T-helper 2 cell treated with Interferon-gamma antibody and Interleukin-4, amounts not matched to agents 100 ng/mL and 5 ng/mL, for 36 hours (primary cell): Measurements from ENCODE around the gene CREB3. TPM values are rescaled to one million over a fixed set of nuclear protein-coding genes. Genes with fewer than 3 reads are reported as not detected.

ENCODE experiments used
- intact Hi-C: fragments of 100-400 bp; cut with micrococcal nuclease; formaldehyde crosslinking; loops from one replicate; pipeline ENCODE4 v1.15.1; 2023
- total RNA-seq: library from RNA; stranded (reverse); gene quantifications from 2 replicates; pipeline ENCODE4 v1.2.3, GENCODE V29; 2022

CREB3 gene
- 18.0 and 19.9 TPM in 2 replicates for total RNA-seq

GRCh38 chr9:35732185-35732799, at the start of gene CREB3, which contains the start of gene TLN1:
CREB3 (plus strand) TSS chr9:35732666; CDS start chr9:35732773, 107 bp downstream.
TLN1 (minus strand) TSS chr9:35732195; CDS start chr9:35725694, 6,501 bp downstream.
- intact Hi-C loops, result loop anchor here (1.0 to 5.0 kb wide), 8 partner anchors 17 to 1210 kb away; partner anchors contain the start of genes CCDC107, DNAJB5, ENHO and FAM221B

DNA sequence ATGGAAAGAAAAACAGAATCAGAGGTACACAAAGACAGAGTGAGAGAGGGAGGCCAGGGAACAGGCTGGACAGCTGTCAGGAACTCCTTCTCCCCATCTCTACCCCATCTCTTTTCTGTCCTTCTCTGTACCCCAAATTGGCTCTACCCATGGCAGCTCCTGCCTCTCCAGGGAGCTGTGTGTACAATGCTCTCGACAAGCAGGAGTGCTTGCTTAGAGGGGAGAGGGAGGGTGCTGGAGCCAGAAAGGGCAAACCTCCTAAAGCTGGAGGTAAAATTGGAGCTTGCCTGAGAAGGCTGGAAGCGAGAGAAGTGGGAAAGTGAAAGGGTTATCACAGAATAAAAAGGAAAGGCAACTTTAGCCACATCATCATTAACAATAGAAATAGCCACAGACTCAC, 49.1 kb upstream of the CREB3 start:
- intact Hi-C loops, result no loop called here

DNA sequence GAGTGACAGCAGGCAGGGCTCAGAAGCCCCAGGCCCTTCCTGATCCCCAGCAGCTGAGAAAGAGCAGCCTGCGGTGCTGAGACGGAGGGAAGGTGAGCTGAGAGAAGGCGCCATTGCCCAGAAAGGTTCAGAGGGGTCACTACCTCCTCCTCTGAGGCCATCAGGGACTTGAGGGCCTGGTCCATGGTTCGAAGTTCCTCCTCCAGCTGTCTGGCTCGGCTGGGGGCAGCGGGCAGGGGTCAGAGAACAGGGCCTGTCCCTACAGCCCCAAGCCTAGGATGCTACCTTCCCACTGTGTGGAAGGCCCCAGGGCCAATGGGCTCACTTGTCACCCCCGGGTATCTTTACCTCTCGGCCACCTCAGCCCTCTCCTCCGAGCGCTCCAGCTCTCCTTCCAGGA, 47.5 kb upstream of the CREB3 start:
- intact Hi-C loops, result no loop called here

DNA sequence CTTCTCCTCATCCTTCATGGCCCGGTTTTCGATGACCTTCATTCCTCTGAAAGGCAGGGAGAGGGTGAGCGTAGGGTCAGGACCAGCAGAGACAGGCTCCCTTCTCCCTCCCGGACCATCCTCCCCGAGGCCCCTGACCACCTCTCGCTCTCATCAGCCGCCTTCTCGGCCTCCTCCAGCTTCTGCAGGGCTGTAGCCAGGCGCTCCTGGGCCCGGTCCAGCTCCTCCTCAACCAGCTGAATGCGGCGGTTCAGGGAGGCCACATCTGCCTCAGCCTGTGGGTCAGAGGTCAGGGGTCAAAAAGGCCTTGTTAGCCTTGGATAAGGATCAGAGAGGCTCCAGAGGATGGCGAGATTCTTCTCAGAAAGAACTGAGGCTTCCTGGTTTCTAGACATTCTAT, 47.0 kb upstream of the CREB3 start:
- intact Hi-C loops, result no loop called here

GRCh38 chr9:35686222-35687203, 46.0 kb upstream of the CREB3 start:
- intact Hi-C loops, result no loop called here

GRCh38 chr9:35687306-35687705, 45.2 kb upstream of the CREB3 start:
- intact Hi-C loops, result no loop called here

DNA sequence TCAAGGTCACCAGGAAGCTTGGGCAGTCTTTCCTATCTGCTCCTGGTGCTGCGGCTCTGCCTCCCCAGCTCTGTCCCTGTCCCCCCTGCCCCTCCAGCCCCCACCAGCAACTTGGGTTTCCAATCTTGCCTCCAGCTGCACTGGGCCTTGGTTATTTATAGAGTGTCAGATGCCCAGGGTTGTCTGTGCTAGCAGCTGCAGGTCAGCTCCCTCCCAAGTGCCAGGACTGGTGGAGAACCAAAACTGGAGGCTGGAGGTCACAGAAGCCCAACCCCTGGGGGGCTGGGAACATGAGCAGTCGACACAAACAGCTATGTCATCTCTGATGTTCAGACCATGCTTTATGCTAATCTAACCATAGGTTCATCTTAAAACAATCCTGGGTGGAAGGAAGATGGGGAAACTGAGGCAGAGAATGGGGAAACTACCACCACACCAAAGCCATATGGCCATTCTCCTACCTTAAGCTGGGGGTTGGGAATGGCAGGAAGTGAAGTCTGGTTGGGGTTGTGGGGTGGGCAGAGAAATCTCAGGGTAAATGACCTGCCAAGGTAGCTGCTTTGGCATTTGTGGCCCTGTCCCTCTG, 44.4 kb upstream of the CREB3 start:
- intact Hi-C loops, result no loop called here

GRCh38 chr9:35688558-35689541, 43.6 kb upstream of the CREB3 start:
- intact Hi-C loops, result no loop called here

GRCh38 chr9:35689542-35690293, 42.7 kb upstream of the CREB3 start, which contains the start of gene TPM2:
TPM2 (minus strand) TSS chr9:35689925; CDS start chr9:35689817, 108 bp downstream.
- intact Hi-C loops, result loop anchor here (5.0 kb wide), 1 partner anchor 42 kb away; no protein-coding TSS in a partner anchor

- intact Hi-C loops, result loop anchor here (5.0 kb wide), 1 partner anchor 43 kb away; no protein-coding TSS in a partner anchor
Observed at GRCh38 chr9:35690294-35690613, 42.2 kb upstream of the CREB3 start.

GRCh38 chr9:35690614-35691333, 41.7 kb upstream of the CREB3 start:
- intact Hi-C loops, result loop anchor here (5.0 kb wide), 1 partner anchor 43 kb away; no protein-coding TSS in a partner anchor

DNA sequence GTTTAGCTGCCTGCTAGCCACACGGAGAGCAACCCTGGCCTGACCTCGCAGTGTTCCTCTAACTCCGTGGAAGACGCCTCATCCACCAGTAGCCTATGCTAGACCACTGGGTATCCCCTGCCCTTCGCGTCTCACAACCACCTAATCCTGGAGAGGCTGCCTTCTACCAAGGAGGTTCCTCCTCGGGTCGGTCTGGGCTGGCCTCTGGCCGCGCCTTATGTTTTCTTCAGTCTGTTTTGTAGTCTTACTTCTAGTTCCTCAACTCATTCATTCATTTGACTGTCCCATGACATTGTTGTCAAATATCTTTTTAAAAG, 41.2 kb upstream of the CREB3 start:
- intact Hi-C loops, result loop anchor here (5.0 kb wide), 1 partner anchor 44 kb away; no protein-coding TSS in a partner anchor

DNA sequence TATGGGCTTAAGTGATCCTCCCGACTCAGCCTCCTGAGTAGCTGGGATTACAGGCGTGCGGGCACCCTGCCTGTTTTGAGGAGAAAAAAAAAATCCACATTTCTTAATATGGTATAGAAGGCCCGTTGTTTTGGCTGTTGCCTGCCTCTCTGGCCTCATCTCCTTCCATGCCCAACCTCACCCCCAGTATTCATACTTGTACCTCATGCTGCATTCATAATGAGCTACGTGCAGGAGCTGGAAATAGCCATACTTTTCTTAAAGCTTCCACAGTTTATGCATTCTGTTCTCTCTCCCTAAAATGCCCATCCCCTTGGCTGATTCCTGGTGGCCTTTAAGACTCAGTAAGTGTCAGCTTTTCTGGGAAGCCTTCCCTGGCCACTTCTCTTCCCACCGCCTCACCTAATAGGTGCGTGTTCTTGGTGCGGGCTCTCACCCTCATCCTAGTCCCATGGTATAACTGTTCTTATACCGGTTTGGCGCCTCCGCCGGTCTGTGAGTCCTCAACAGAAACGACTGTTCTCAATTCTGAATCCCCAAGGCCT, 40.6 kb upstream of the CREB3 start:
- intact Hi-C loops, result loop anchor here (5.0 kb wide), 1 partner anchor 45 kb away; no protein-coding TSS in a partner anchor

DNA sequence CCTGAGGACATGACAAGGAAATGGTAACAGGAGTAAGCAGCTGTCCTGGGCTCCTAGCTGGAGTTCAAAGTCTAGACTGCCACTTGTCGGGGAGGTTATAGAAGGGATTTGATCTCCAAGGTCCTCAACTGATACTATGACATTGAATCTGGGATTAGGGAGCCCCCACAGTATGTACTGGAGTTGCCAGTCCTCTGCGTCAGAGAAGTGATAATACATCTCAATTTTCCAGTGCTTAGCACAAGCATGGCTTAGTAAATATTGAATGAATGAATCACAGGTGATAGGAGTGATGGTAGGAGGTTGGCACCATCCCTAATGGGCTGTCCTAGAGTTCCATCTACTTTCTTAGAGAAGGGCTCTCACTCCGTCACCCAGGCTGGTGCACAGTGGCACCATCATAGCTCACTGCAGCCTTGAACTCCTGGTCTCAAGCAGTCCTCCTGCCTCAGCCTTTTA, 36.5 kb upstream of the CREB3 start:
- intact Hi-C loops, result loop anchor here (2.0 kb wide), 2 partner anchors 33 to 37 kb away; partner anchors contain the start of genes CCDC107 and RMRP

DNA sequence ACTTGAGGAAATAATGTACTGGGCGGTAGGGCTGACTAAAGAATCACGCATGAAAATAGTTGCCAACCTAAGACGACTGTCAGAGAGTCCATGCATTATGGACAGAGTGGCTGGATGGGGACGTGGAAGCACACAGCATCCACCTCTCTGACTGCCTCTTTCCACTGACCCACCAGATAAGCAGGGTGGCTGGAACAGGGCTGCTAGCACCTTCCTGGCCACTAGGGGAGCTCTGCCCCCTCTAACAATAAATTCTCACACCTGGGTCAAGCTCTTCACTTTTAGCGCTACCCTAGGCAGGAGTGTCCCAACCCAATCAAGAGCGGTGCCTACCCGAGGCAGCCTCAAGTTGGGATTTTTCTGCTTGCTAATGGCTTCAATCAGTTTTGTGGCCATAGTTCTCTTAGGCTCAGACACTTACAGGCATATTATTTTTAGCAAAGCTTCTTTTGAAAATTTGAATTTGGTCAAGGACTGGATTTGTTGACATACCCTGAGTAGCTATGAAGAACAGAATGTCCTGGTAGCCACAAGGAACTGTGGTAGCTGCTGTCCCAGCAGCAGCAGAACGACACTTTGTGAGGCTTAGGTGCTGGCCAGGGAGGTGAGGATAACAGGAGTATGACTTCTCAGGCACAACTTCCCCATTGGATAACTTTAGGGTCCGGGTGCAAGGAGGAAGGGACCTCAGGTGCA, 35.8 kb upstream of the CREB3 start:
- intact Hi-C loops, result loop anchor here (2.0 kb wide), 2 partner anchors 32 to 38 kb away; partner anchors contain the start of genes CCDC107 and RMRP

DNA sequence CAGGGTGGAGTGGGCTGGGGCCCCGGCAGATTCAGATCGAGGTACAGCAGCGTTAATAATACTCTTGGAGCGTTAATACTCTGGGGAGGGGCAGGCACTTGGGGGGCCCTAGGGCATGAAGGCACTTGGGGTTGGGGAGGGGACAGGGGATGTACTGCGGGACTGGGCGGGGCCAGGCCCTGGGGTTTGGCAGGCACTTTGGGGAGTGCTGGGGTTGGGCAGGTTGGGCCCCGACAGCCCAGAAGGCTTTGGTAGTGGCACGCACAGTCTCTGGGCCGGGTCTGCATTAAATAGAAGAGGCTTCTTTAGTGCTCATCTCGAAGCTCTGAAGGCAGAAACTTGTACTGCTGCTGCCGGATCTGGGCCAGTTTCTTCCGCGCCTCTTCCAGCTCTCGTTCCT, 35.0 kb upstream of the CREB3 start:
- intact Hi-C loops, result loop anchor here (2.0 kb wide), 2 partner anchors 31 to 39 kb away; partner anchors contain the start of genes CCDC107 and RMRP

DNA sequence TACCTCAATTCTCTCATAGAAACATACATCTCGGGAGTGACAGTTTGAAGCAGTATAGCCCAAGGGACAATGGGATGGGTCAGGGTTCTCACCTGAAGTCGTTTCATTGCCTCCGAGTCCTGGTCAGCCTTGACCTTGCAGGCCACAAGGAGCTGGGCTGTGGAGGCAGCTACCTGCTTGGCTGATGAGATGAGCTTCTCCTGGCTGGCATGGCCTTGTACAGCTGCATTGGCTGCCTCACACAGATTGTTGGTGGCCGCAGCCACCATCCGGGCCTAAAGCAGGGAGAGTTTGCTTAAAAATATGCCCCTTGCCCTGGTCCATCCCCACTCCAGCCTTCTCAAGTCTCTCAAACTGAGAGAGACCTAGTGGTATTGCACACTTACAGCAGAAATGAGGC, 34.2 kb upstream of the CREB3 start:
- intact Hi-C loops, result no loop called here

DNA sequence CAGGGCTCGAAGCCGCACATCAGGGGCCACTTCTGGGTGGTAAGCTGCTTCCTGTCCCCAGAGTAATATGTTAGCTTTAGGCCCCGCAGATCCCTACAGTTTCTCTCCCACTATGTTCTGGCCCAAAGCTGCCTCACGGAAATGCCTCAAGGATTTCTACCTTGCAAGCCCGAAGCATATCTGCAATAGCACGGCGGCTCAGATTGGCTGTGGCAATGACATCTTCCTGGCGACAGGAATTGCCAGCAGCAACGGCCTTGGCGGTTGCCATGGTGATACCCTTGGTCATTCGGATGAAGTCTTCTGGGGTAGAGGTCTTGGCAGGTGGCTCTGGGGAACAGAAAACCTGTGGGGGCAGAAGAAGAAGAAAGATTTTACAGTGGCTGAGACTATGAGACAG, 32.4 kb upstream of the CREB3 start:
- intact Hi-C loops, result no loop called here
